ENCODE data around the gene MCRS1. TPM values are rescaled to one million over a fixed set of nuclear protein-coding genes. Genes with fewer than 3 reads are reported as not detected.

MCRS1 gene
- total RNA-seq, 1 donor from 2014 or later: 33.9 TPM

DNA sequence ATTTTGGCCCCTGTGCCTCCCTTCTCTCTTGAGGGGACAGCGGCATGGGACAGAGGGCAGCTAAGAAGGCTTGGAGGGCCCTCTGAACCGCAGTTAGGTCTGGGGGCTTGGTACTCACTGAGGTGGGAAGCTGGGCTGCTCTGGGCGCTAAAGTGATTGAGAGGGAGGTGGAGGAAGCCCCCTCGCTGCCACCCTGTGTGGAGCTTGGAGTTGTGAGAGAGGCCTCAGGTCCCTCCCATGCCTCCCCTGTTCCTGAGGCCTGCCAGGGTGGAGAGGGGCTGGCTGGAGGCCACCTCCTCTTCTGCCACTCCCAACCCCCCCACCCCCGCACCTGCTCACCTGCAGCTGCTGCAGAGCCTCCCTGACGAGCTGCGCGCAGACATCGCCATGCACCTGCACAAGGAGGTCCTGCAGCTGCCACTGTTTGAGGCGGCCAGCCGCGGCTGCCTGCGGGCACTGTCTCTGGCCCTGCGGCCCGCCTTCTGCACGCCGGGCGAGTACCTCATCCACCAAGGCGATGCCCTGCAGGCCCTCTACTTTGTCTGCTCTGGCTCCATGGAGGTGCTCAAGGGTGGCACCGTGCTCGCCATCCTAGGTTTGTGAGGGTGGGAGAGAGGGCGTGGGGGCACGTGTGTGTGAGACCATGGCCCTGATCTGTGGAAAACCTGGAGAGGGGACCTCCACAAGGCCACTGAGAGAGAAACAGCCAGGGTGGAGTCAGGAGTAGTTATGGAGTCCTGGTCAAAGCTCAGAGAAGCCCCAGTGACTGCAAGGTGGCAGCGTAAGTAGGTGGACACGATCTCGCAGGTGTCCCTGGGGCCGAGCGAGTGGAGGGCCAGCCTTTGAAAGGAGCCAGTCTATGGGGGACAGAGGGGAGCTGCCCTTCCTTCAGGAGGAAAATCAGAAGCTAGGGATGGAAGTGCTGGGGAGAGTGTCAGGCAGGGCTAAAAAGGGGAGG, 17.9 kb downstream of the MCRS1 start:
- Histone ChIP-seq H3K4me3 (ENCODE audit: low read length in 3 of 3) (peak overlapping the region in 1 of 3 donors; percentile 56), H3K9me3 (ENCODE audit: control insufficient read depth in 3 of 3, low read length in 3 of 3) (no peaks in the 10 kb centered on the region), H3K4me1 (ENCODE audit: control insufficient read depth in 3 of 3, insufficient read depth in 3 of 3, low read length in 3 of 3) (peaks cover 24 to 31% (median 28%) of the 10 kb centered on the region in 3 donors), H3K36me3 (ENCODE audit: control insufficient read depth in 3 of 3, insufficient read depth in 3 of 3, low read length in 3 of 3) (no peaks in the 10 kb centered on the region), H3K27ac (ENCODE audit: low read depth, low read length) (no peak overlapping the region), H3K27me3 (ENCODE audit: control insufficient read depth in 3 of 3, insufficient read depth in 3 of 3, low read length in 3 of 3) (peaks cover 29 to 39% (median 37%) of the 10 kb centered on the region in 3 donors), H3K9ac (ENCODE audit: low read depth in 1 of 3, low read length in 3 of 3) (peak overlapping the region in 1 of 3 donors; percentile 72)

DNA sequence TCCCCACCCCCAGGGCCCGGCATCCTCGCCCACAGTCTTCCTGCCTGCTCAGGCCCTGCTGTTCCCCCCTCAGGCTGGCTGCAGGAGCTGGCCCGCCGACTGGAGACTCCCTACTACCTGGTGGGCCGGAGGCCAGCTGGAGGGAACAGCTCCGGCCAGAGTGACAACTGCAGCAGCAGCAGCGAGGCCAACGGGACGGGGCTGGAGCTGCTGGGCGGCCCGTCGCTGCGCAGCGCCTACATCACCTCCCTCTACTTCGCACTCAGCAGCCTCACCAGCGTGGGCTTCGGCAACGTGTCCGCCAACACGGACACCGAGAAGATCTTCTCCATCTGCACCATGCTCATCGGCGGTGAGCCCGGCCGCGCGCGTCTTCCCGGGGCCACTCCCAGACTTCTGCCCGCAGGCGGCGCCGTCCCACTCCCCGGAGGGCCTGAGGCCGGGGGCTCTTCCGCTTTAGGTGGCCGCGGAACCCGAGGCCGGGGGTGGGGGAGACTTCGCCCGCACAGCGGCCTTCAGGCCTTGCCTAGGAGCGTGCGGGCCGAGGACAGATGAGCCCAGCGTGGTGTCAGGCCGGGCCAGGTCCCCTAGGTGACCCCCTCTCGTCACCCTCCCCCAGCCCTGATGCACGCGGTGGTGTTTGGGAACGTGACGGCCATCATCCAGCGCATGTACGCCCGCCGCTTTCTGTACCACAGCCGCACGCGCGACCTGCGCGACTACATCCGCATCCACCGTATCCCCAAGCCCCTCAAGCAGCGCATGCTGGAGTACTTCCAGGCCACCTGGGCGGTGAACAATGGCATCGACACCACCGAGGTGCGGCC, 18.9 kb downstream of the MCRS1 start:
- peaks cover 24 to 31% (median 28%) of the 10 kb centered on the region in 3 donors for H3K4me1 ChIP-seq (ENCODE audit: control insufficient read depth in 3 of 3, insufficient read depth in 3 of 3, low read length in 3 of 3)
- peak overlapping the region; percentile 38 to 72 (median 51) for H3K9ac ChIP-seq (ENCODE audit: low read depth in 1 of 3, low read length in 3 of 3)
- peak overlapping the region; percentile 56 to 70 (median 68) for H3K4me3 ChIP-seq (ENCODE audit: low read length in 3 of 3)
- peaks cover 36 to 46% (median 37%) of the 10 kb centered on the region in 3 donors for H3K27me3 ChIP-seq (ENCODE audit: control insufficient read depth in 3 of 3, insufficient read depth in 3 of 3, low read length in 3 of 3)
- no peak overlapping the region for H3K27ac ChIP-seq (ENCODE audit: low read depth, low read length)
- H3K36me3 ChIP-seq (ENCODE audit: control insufficient read depth in 3 of 3, insufficient read depth in 3 of 3, low read length in 3 of 3): no peaks in the 10 kb centered on the region
- H3K9me3 ChIP-seq (ENCODE audit: control insufficient read depth in 3 of 3, low read length in 3 of 3): no peaks in the 10 kb centered on the region

DNA sequence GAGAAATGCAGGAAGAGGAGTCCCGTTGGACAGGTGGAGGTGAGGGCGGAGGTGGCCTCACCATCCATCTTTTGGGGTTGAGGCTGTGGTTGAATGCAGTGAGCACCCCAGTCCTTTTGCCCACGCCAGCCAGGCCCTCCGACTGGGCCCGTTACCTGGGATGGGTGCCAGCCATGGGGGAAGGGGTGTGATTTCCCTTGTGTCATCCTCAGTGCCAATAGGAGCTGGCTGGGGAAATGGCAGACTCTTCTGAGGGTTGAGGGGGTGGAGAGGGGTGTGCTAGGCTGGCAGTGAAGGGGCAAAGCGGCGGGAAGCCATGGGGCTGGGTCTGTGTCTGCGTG, 19.5 kb downstream of the MCRS1 start:
- Histone ChIP-seq H3K9ac (ENCODE audit: low read depth in 1 of 3, low read length in 3 of 3) (peak overlapping the region in 1 of 3 donors; percentile 72), H3K36me3 (ENCODE audit: control insufficient read depth in 3 of 3, insufficient read depth in 3 of 3, low read length in 3 of 3) (no peaks in the 10 kb centered on the region), H3K4me1 (ENCODE audit: control insufficient read depth in 3 of 3, insufficient read depth in 3 of 3, low read length in 3 of 3) (peaks cover 24 to 31% (median 28%) of the 10 kb centered on the region in 3 donors), H3K27me3 (ENCODE audit: control insufficient read depth in 3 of 3, insufficient read depth in 3 of 3, low read length in 3 of 3) (peaks cover 37 to 49% (median 37%) of the 10 kb centered on the region in 3 donors), H3K4me3 (ENCODE audit: low read length in 3 of 3) (peak overlapping the region; percentile 56 to 70 (median 68)), H3K9me3 (ENCODE audit: control insufficient read depth in 3 of 3, low read length in 3 of 3) (no peaks in the 10 kb centered on the region), H3K27ac (ENCODE audit: low read depth, low read length) (no peak overlapping the region)

DNA sequence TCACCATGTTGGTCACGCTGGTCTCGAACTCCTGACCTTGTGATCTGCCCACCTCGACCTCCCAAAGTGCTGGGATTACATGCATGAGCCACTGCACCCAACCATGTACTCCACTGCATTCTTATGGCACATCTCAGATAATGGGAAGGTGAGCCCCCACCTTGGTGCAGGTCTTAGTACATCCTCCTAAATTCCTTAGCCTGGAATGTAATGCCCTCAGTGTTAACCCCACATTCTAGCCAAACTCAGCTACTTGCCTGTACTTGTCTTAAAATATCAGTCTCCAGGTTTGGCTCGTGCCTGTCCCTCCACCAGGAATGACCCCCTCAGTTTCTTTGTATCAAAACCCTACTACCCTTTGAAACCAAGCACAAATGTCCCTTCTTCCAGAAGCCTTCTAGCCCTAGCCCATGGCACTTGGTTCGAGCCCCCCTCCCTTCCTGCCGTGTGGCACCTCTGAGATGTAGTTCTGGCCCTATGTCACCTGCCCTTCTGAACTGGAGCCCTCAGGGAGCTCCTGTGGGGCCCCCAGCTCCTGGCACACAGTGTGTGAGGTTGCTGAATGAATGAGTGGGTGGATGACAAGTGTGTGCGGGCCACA, 20.8 kb downstream of the MCRS1 start:
- no peak overlapping the region for H3K9ac ChIP-seq (ENCODE audit: low read depth in 1 of 3, low read length in 3 of 3)
- no peaks in the 10 kb centered on the region for H3K36me3 ChIP-seq (ENCODE audit: control insufficient read depth in 3 of 3, insufficient read depth in 3 of 3, low read length in 3 of 3)
- no peaks in the 10 kb centered on the region for H3K9me3 ChIP-seq (ENCODE audit: control insufficient read depth in 3 of 3, low read length in 3 of 3)
- peaks cover 37 to 58% (median 48%) of the 10 kb centered on the region in 3 donors for H3K27me3 ChIP-seq (ENCODE audit: control insufficient read depth in 3 of 3, insufficient read depth in 3 of 3, low read length in 3 of 3)
- H3K4me3 ChIP-seq (ENCODE audit: low read length in 3 of 3): no peak overlapping the region
- H3K4me1 ChIP-seq (ENCODE audit: control insufficient read depth in 3 of 3, insufficient read depth in 3 of 3, low read length in 3 of 3): peaks cover 18 to 22% (median 20%) of the 10 kb centered on the region in 3 donors
- no peak overlapping the region for H3K27ac ChIP-seq (ENCODE audit: low read depth, low read length)

DNA sequence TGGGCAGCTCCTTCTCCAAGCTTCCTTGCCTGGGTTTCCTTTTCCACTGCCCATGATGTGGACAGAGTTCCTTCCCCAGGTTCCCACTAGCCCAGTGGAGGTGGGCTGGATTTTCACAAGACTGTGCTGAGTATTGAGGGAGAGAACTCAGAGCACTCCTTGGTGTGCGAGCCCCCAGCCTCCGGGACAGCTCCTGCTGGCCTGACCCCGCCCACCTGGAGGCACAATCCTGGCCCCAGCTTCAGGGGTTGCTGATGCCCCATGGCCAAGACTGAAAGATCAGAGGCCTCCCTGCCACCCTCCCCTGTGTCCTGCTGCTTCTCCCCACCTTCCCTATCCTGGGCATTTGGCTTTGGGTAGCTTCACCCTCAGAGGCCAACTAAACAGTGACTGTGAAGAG, 21.5 kb downstream of the MCRS1 start:
- H3K4me1 ChIP-seq (ENCODE audit: control insufficient read depth in 3 of 3, insufficient read depth in 3 of 3, low read length in 3 of 3): peaks cover 12 to 15% (median 13%) of the 10 kb centered on the region in 3 donors
- H3K9me3 ChIP-seq (ENCODE audit: control insufficient read depth in 3 of 3, low read length in 3 of 3): no peaks in the 10 kb centered on the region
- no peak overlapping the region for H3K4me3 ChIP-seq (ENCODE audit: low read length in 3 of 3)
- H3K27ac ChIP-seq (ENCODE audit: low read depth, low read length): no peak overlapping the region
- H3K27me3 ChIP-seq (ENCODE audit: control insufficient read depth in 3 of 3, insufficient read depth in 3 of 3, low read length in 3 of 3): peaks cover 37 to 61% (median 49%) of the 10 kb centered on the region in 3 donors
- H3K36me3 ChIP-seq (ENCODE audit: control insufficient read depth in 3 of 3, insufficient read depth in 3 of 3, low read length in 3 of 3): no peaks in the 10 kb centered on the region
- no peak overlapping the region for H3K9ac ChIP-seq (ENCODE audit: low read depth in 1 of 3, low read length in 3 of 3)

DNA sequence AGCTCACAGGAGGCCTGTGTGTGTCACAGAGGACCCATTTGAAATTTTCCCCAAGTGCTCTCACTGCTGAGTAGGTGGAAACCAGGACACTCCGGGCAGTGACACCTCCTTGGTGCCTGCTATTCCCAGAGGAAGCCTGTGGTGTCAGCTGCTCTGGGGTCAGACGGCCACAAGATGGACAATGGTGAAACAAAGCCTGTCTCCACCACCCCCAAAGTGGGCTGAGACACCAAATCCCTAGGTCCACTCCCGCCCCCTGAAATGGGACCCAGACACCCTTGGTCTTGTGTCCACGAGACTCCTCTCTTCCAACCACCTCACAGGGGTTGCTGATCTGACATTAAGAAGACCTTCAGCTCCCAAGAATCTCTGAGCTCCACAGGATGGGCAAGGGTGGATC, 22.1 kb downstream of the MCRS1 start:
- no peak overlapping the region for H3K27ac ChIP-seq (ENCODE audit: low read depth, low read length)
- H3K36me3 ChIP-seq (ENCODE audit: control insufficient read depth in 3 of 3, insufficient read depth in 3 of 3, low read length in 3 of 3): no peaks in the 10 kb centered on the region
- H3K27me3 ChIP-seq (ENCODE audit: control insufficient read depth in 3 of 3, insufficient read depth in 3 of 3, low read length in 3 of 3): peaks cover 44 to 61% (median 49%) of the 10 kb centered on the region in 3 donors
- H3K4me3 ChIP-seq (ENCODE audit: low read length in 3 of 3): no peak overlapping the region
- no peak overlapping the region for H3K9ac ChIP-seq (ENCODE audit: low read depth in 1 of 3, low read length in 3 of 3)
- peaks cover 11 to 14% (median 12%) of the 10 kb centered on the region in 3 donors for H3K4me1 ChIP-seq (ENCODE audit: control insufficient read depth in 3 of 3, insufficient read depth in 3 of 3, low read length in 3 of 3)
- no peaks in the 10 kb centered on the region for H3K9me3 ChIP-seq (ENCODE audit: control insufficient read depth in 3 of 3, low read length in 3 of 3)

DNA sequence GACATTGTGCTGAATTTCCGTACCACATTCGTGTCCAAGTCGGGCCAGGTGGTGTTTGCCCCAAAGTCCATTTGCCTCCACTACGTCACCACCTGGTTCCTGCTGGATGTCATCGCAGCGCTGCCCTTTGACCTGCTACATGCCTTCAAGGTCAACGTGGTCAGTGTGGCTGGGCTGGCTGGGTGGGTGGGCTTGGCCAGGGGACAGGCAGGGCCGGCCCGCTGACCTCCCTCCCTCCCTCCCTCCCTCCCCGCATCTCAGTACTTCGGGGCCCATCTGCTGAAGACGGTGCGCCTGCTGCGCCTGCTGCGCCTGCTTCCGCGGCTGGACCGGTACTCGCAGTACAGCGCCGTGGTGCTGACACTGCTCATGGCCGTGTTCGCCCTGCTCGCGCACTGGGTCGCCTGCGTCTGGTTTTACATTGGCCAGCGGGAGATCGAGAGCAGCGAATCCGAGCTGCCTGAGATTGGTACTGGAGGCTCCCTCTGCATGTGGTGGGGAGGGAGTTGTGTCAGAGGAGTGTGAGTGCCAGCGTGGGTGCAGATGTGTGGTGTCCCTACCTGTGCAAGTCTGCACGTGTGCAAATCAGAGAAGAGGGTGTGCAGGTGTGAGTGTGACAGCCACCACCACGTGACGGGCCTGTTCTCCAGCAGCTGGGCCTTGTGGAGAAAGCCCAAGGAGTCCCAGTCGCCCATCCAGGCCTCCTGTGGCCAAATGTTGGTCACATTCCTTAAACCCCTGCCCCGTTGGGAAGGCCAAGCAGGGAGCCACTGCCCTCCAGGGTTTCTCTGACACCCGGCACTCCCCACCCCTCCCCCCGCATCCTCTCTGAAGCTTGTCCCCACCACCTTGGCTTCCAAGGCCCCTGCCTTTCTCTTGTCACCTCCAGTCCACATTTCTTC, 23.8 kb downstream of the MCRS1 start:
- Histone ChIP-seq H3K27ac (ENCODE audit: low read depth, low read length) (no peak overlapping the region), H3K36me3 (ENCODE audit: control insufficient read depth in 3 of 3, insufficient read depth in 3 of 3, low read length in 3 of 3) (no peaks in the 10 kb centered on the region), H3K27me3 (ENCODE audit: control insufficient read depth in 3 of 3, insufficient read depth in 3 of 3, low read length in 3 of 3) (peaks cover 48 to 73% (median 54%) of the 10 kb centered on the region in 3 donors), H3K4me1 (ENCODE audit: control insufficient read depth in 3 of 3, insufficient read depth in 3 of 3, low read length in 3 of 3) (peaks cover 6 to 10% (median 9%) of the 10 kb centered on the region in 3 donors), H3K9ac (ENCODE audit: low read depth in 1 of 3, low read length in 3 of 3) (no peak overlapping the region), H3K9me3 (ENCODE audit: control insufficient read depth in 3 of 3, low read length in 3 of 3) (no peaks in the 10 kb centered on the region), H3K4me3 (ENCODE audit: low read length in 3 of 3) (no peak overlapping the region)

DNA sequence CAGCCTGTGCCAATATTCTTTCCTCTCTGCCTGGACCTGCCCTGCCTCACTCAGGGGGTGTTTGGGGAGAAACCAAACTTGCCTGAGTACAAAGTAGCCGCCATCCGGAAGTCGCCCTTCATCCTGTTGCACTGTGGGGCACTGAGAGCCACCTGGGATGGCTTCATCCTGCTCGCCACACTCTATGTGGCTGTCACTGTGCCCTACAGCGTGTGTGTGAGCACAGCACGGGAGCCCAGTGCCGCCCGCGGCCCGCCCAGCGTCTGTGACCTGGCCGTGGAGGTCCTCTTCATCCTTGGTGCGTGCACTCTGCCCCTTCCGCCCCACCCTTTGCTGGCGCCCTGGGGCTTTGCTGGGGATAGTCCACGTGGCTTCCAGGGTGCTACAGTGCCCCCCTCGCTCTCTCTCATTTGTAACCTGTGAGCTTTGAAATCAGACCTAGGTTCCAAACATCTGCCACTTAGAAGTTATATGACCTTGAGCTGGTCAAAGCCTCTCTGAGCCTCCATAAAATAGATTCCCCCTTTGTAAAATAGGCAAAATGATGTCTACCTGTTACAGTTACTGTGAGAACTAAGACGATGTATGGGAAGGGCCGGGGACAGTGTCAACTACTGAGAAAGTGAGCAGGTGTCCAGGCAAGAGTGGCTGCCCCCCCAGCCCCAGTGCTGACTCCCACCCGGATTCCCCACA, 24.6 kb downstream of the MCRS1 start:
- H3K36me3 ChIP-seq (ENCODE audit: control insufficient read depth in 3 of 3, insufficient read depth in 3 of 3, low read length in 3 of 3): no peaks in the 10 kb centered on the region
- H3K9ac ChIP-seq (ENCODE audit: low read depth in 1 of 3, low read length in 3 of 3): no peak overlapping the region
- no peaks in the 10 kb centered on the region for H3K9me3 ChIP-seq (ENCODE audit: control insufficient read depth in 3 of 3, low read length in 3 of 3)
- H3K4me1 ChIP-seq (ENCODE audit: control insufficient read depth in 3 of 3, insufficient read depth in 3 of 3, low read length in 3 of 3): peaks cover under 1 to 2% (median 1%) of the 10 kb centered on the region in 3 donors
- no peak overlapping the region for H3K4me3 ChIP-seq (ENCODE audit: low read length in 3 of 3)
- peaks cover 42 to 68% (median 56%) of the 10 kb centered on the region in 3 donors for H3K27me3 ChIP-seq (ENCODE audit: control insufficient read depth in 3 of 3, insufficient read depth in 3 of 3, low read length in 3 of 3)
- no peak overlapping the region for H3K27ac ChIP-seq (ENCODE audit: low read depth, low read length)

Measured in skeletal muscle tissue (tissue), 4 donors.